Measurements from ENCODE around the gene WDR70.
"Not testable (repeated sequence)": the region's sequence is repeated elsewhere in the genome, so short reads cannot be mapped to it uniquely, and the experiment has no call there.

WDR70 gene

DNA sequence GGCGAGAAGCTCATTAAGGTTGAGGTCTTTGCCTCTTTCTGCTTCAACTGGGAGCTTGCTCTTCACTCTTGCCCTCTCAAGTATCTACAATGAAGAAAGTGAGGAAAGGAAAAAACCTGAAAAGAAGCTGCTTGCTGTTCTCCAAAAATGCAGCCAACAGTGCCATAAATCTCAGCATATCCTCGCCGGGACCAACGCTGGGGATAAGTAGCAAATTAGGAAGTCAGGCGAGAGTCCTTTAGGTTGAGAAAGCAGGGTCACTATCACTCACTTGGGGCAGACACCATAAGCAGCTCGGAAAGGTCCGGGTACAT, 8.6 kb upstream of the WDR70 start:
- H3F3A ChIP-seq (ENCODE audit: insufficient read depth), result peaks cover 21% of the 10 kb centered on the region
- H3K36me3 ChIP-seq (ENCODE audit: low read length), result no peaks in the 10 kb centered on the region
- peaks cover 52% of the 10 kb centered on the region for H3K79me2 ChIP-seq (ENCODE audit: insufficient read depth, low read length)
- H3K9me2 ChIP-seq (replicated peaks; ENCODE audit: insufficient read depth, low read length), result no peaks in the 10 kb centered on the region
- peaks cover 17% of the 10 kb centered on the region for H4K20me1 ChIP-seq (ENCODE audit: low read depth, low read length)
- H3K4me2 ChIP-seq (ENCODE audit: low read depth, low read length, poor library complexity, severe bottlenecking), result peak overlapping the region; percentile 99
- no peaks in the 10 kb centered on the region for H3K27me3 ChIP-seq (ENCODE audit: low read length)
- H3K27ac ChIP-seq (ENCODE audit: low read depth, low read length), result peak overlapping the region; percentile 60
- TF ChIP-seq EZH2phosphoT487 (conservative IDR thresholded peaks at IDR 0.05; ENCODE audit: low read length), result no peak
- TF ChIP-seq, protein P1, sequence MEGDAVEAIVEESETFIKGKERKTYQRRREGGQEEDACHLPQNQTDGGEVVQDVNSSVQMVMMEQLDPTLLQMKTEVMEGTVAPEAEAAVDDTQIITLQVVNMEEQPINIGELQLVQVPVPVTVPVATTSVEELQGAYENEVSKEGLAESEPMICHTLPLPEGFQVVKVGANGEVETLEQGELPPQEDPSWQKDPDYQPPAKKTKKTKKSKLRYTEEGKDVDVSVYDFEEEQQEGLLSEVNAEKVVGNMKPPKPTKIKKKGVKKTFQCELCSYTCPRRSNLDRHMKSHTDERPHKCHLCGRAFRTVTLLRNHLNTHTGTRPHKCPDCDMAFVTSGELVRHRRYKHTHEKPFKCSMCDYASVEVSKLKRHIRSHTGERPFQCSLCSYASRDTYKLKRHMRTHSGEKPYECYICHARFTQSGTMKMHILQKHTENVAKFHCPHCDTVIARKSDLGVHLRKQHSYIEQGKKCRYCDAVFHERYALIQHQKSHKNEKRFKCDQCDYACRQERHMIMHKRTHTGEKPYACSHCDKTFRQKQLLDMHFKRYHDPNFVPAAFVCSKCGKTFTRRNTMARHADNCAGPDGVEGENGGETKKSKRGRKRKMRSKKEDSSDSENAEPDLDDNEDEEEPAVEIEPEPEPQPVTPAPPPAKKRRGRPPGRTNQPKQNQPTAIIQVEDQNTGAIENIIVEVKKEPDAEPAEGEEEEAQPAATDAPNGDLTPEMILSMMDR (IDR thresholded peaks at IDR 0.05; ENCODE audit: insufficient read depth, low read length, poor library complexity, severe bottlenecking), result no peak
- peak overlapping the region; percentile 58 for H2AFZ ChIP-seq (ENCODE audit: low read depth, low read length, severe bottlenecking)
- no peaks in the 10 kb centered on the region for H3K9me3 ChIP-seq (ENCODE audit: insufficient read depth, low read length)
- peak overlapping the region; percentile 74 for H3K9ac ChIP-seq (ENCODE audit: low read length)
- H3K4me3 ChIP-seq (ENCODE audit: insufficient read depth, low read length, poor library complexity, severe bottlenecking), result peak overlapping the region; percentile 95

DNA sequence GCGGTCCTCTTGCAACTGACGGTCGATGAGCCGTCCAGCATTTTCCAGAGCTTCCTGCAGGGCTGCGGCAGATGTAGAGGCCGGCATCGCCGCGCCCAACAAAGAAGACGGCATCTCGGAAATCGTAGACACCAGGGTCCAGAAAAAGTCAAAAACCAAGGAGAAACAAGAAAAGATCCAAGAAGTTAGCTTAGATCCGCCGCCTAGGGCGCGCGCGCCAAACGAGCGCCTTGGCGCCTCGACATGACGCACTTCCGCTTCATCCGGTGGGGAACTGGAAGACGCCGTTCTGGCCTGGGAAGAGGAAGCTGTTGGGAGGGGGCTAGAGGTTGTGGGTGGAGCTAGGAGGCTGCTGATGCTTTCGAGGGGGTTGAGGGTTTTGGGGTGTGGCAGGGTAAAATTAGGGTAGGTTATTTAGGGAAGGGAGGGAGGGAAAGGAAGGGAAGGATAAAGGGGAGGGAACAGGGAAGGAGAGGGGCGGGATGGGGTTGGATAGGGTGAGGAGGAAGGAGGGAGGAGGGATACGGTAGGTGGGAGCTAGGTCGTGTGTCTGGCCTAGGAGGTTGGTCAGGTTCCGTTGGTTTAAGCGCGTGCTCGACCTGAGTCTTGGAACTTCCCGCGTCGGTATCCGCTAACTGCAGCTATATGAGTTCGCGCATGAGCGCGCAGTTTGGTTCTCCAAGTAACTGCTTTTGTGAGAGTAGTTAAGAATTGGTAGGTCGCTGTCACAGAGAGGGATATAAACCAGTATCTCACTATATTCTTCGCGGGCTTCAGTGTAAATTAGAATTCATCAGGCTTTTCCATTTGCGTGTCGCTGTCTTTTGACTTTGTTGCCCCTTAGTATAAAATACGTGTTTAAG, 8.0 kb upstream of the WDR70 start, which contains the start of gene NUP155:
Gene NUP155, minus strand, starts transcription at position 243 of the 863 bp plus-strand sequence. Its CDS starts 129 bp downstream, at position 114.
- H3K9me2 ChIP-seq (replicated peaks; ENCODE audit: insufficient read depth, low read length), result no peaks in the 10 kb centered on the region
- no peaks in the 10 kb centered on the region for H3K9me3 ChIP-seq (ENCODE audit: insufficient read depth, low read length)
- peaks cover 21% of the 10 kb centered on the region for H3F3A ChIP-seq (ENCODE audit: insufficient read depth)
- H4K20me1 ChIP-seq (ENCODE audit: low read depth, low read length), result peaks cover 14% of the 10 kb centered on the region
- H3K9ac ChIP-seq (ENCODE audit: low read length), result peak within 1 kb of the TSS; percentile 74
- TF ChIP-seq, protein P1 (IDR thresholded peaks at IDR 0.05; ENCODE audit: insufficient read depth, low read length, poor library complexity, severe bottlenecking), result no peak
- TF ChIP-seq EZH2phosphoT487 (conservative IDR thresholded peaks at IDR 0.05; ENCODE audit: low read length), result no peak
- peak within 1 kb of the TSS; percentile 58 for H2AFZ ChIP-seq (ENCODE audit: low read depth, low read length, severe bottlenecking)
- peaks cover 47% of the 10 kb centered on the region for H3K79me2 ChIP-seq (ENCODE audit: insufficient read depth, low read length)
- H3K4me2 ChIP-seq (ENCODE audit: low read depth, low read length, poor library complexity, severe bottlenecking), result peak within 1 kb of the TSS; percentile 99
- H3K36me3 ChIP-seq (ENCODE audit: low read length), result no peaks in the 10 kb centered on the region
- no peaks in the 10 kb centered on the region for H3K27me3 ChIP-seq (ENCODE audit: low read length)
- H3K27ac ChIP-seq (ENCODE audit: low read depth, low read length), result peak within 1 kb of the TSS; percentile 60
- peak within 1 kb of the TSS; percentile 95 for H3K4me3 ChIP-seq (ENCODE audit: insufficient read depth, low read length, poor library complexity, severe bottlenecking)

GRCh38 chr5:37375091-37375490, 4.0 kb upstream of the WDR70 start:
- H3F3A ChIP-seq (ENCODE audit: insufficient read depth), result peaks cover 21% of the 10 kb centered on the region
- H4K20me1 ChIP-seq (ENCODE audit: low read depth, low read length), result no peaks in the 10 kb centered on the region
- H2AFZ ChIP-seq (ENCODE audit: low read depth, low read length, severe bottlenecking), result no peak overlapping the region
- H3K4me2 ChIP-seq (ENCODE audit: low read depth, low read length, poor library complexity, severe bottlenecking), result no peak overlapping the region
- no peaks in the 10 kb centered on the region for H3K36me3 ChIP-seq (ENCODE audit: low read length)
- no peak overlapping the region for H3K27ac ChIP-seq (ENCODE audit: low read depth, low read length)
- no peaks in the 10 kb centered on the region for H3K27me3 ChIP-seq (ENCODE audit: low read length)
- H3K79me2 ChIP-seq (ENCODE audit: insufficient read depth, low read length), result peaks cover 16% of the 10 kb centered on the region
- no peaks in the 10 kb centered on the region for H3K9me3 ChIP-seq (ENCODE audit: insufficient read depth, low read length)
- no peak overlapping the region for H3K4me3 ChIP-seq (ENCODE audit: insufficient read depth, low read length, poor library complexity, severe bottlenecking)
- H3K9ac ChIP-seq (ENCODE audit: low read length), result no peak overlapping the region
- H3K9me2 ChIP-seq (replicated peaks; ENCODE audit: insufficient read depth, low read length), result no peaks in the 10 kb centered on the region
- TF ChIP-seq EZH2phosphoT487 (conservative IDR thresholded peaks at IDR 0.05; ENCODE audit: low read length), result no peak
- TF ChIP-seq, protein P1 (IDR thresholded peaks at IDR 0.05; ENCODE audit: insufficient read depth, low read length, poor library complexity, severe bottlenecking), result no peak

DNA sequence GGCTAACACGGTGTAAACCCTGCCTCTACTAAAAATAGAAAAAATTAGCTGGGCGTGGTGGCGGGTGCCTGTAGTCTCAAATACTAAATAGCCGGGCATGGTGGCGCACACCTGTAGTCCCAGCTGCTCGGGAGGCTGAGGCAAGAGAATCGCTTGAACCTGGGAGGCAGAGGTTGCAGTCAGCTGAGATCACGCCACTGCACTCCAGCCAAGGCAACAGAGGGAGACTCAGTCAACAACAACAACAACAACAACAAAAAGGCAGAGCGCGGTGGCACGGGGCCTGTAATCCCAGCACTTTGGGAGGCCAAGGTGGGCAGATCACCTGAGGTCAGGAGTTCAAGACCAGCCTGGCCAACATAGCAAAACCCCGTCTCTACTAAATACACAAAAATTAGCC, 1.1 kb upstream of the WDR70 start:
- H3K36me3 ChIP-seq (ENCODE audit: low read length); H3K27me3 ChIP-seq (ENCODE audit: low read length); H3K27ac ChIP-seq (ENCODE audit: low read depth, low read length); H3K4me3 ChIP-seq (ENCODE audit: insufficient read depth, low read length, poor library complexity, severe bottlenecking); H3K9me2 ChIP-seq (replicated peaks; ENCODE audit: insufficient read depth, low read length); H3K4me2 ChIP-seq (ENCODE audit: low read depth, low read length, poor library complexity, severe bottlenecking); H3F3A ChIP-seq (ENCODE audit: insufficient read depth); H3K79me2 ChIP-seq (ENCODE audit: insufficient read depth, low read length); H3K9ac ChIP-seq (ENCODE audit: low read length); H2AFZ ChIP-seq (ENCODE audit: low read depth, low read length, severe bottlenecking); H4K20me1 ChIP-seq (ENCODE audit: low read depth, low read length); H3K9me3 ChIP-seq (ENCODE audit: insufficient read depth, low read length): not testable (repeated sequence)
